ENCODE measurements around the gene CREBRF. TPM values are rescaled to one million over a fixed set of nuclear protein-coding genes. Genes with fewer than 3 reads are reported as not detected.
A peak's percentile ranks its signal among the peaks of the same experiment; 100 is the strongest.
"Not testable (repeated sequence)": the region's sequence is repeated elsewhere in the genome, so short reads cannot be mapped to it uniquely, and the experiment has no call there.

The CREBRF gene
- polyA plus RNA-seq (ENCODE audit: low read depth in 6 of 6), result 10 to 100 TPM; 60.6 to 97.0 (median 77.3) TPM

- Mint-ChIP-seq H3K9me3 (no peaks in the 10 kb centered on the region), H3K4me3 (peak within 1 kb of the TSS; percentile 80 to 99 (median 96)), H3K27me3 (peaks cover 0 to 15% (median 0%) of the 10 kb centered on the region in 3 donors), H3K27ac (peak within 1 kb of the TSS; percentile 90 to 99 (median 98)), H3K4me1 (peaks cover 19 to 33% (median 21%) of the 10 kb centered on the region in 3 donors), H3K36me3 (no peaks in the 10 kb centered on the region)
- DNase-seq (peak; percentile 100), ATAC-seq (ENCODE audit: low read depth in 2 of 2) (peak; percentile 63 to 65)
These were observed at the start of gene CREBRF for GRCh38 chr5:173055983-173056782. TSS of gene CREBRF (plus strand) at chr5:173056352. CDS start at chr5:173080776, 24,424 bp downstream.

GRCh38 chr5:173010021-173010420, 46.1 kb upstream of the CREBRF start:
- Mint-ChIP-seq H3K4me3 (peak overlapping the region in 3 of 8 donors; percentile 9 to 46 (median 26)), H3K27me3 (no peaks in the 10 kb centered on the region), H3K36me3 (peaks cover 0 to 7% of the 10 kb centered on the region in 2 donors), H3K9me3 (no peaks in the 10 kb centered on the region), H3K4me1 (peaks cover 38 to 68% (median 64%) of the 10 kb centered on the region in 3 donors), H3K27ac (peak overlapping the region in 5 of 6 donors; percentile 30 to 81 (median 64))
- DNase-seq (no peak), ATAC-seq (ENCODE audit: low read depth in 2 of 2) (no peak)

- Mint-ChIP-seq H3K9me3 (no peaks in the 10 kb centered on the region), H3K27ac (peak overlapping the region in 4 of 6 donors; percentile 47 to 81 (median 77)), H3K27me3 (no peaks in the 10 kb centered on the region), H3K4me3 (peak overlapping the region in 1 of 8 donors; percentile 30), H3K36me3 (peaks cover 0 to 7% of the 10 kb centered on the region in 2 donors), H3K4me1 (peaks cover 33 to 69% (median 62%) of the 10 kb centered on the region in 3 donors)
- DNase-seq (no peak), ATAC-seq (ENCODE audit: low read depth in 2 of 2) (no peak)
These were observed 45.3 kb upstream of the CREBRF start for GRCh38 chr5:173010547-173011464.

GRCh38 chr5:173011566-173011965, 44.6 kb upstream of the CREBRF start:
- no peak for ATAC-seq (ENCODE audit: low read depth in 2 of 2)
- Mint-ChIP-seq H3K4me3 (no peak overlapping the region), H3K4me1 (peaks cover 39 to 70% (median 62%) of the 10 kb centered on the region in 3 donors), H3K27ac (peak overlapping the region in 3 of 6 donors; percentile 30 to 86 (median 47)), H3K27me3 (no peaks in the 10 kb centered on the region), H3K36me3 (peaks cover 0 to 7% of the 10 kb centered on the region in 2 donors), H3K9me3 (no peaks in the 10 kb centered on the region)
- no peak for DNase-seq

GRCh38 chr5:173012882-173013281, 43.3 kb upstream of the CREBRF start:
- peaks cover 0 to 7% of the 10 kb centered on the region in 2 donors for H3K36me3 Mint-ChIP-seq
- DNase-seq (no peak), ATAC-seq (ENCODE audit: low read depth in 2 of 2) (no peak)
- no peaks in the 10 kb centered on the region for H3K9me3 Mint-ChIP-seq
- no peaks in the 10 kb centered on the region for H3K27me3 Mint-ChIP-seq
- no peak overlapping the region for H3K4me3 Mint-ChIP-seq
- H3K4me1 Mint-ChIP-seq, result peaks cover 34 to 65% (median 58%) of the 10 kb centered on the region in 3 donors
- H3K27ac Mint-ChIP-seq, result peak overlapping the region in 2 of 6 donors; percentile 30 to 47

- no peak overlapping the region for H3K4me3 Mint-ChIP-seq
- ATAC-seq (ENCODE audit: low read depth in 2 of 2), result no peak
- H3K36me3 Mint-ChIP-seq, result peaks cover 0 to 7% of the 10 kb centered on the region in 2 donors
- no peaks in the 10 kb centered on the region for H3K27me3 Mint-ChIP-seq
- DNase-seq, result no peak
- no peaks in the 10 kb centered on the region for H3K9me3 Mint-ChIP-seq
- H3K27ac Mint-ChIP-seq, result peak overlapping the region in 1 of 6 donors; percentile 15
- H3K4me1 Mint-ChIP-seq, result peaks cover 39 to 58% (median 58%) of the 10 kb centered on the region in 3 donors
These were observed 41.5 kb upstream of the CREBRF start for GRCh38 chr5:173014671-173015070.

- DNase-seq, result no peak
- peaks cover 36 to 53% (median 52%) of the 10 kb centered on the region in 3 donors for H3K4me1 Mint-ChIP-seq
- no peak overlapping the region for H3K4me3 Mint-ChIP-seq
- no peaks in the 10 kb centered on the region for H3K27me3 Mint-ChIP-seq
- H3K36me3 Mint-ChIP-seq, result peaks cover 0 to 5% of the 10 kb centered on the region in 2 donors
- H3K9me3 Mint-ChIP-seq, result no peaks in the 10 kb centered on the region
- peak overlapping the region in 2 of 6 donors; percentile 57 to 72 for H3K27ac Mint-ChIP-seq
- no peak for ATAC-seq (ENCODE audit: low read depth in 2 of 2)
These were observed 41.0 kb upstream of the CREBRF start for GRCh38 chr5:173015192-173015591.

- peaks cover 33 to 46% (median 46%) of the 10 kb centered on the region in 3 donors for H3K4me1 Mint-ChIP-seq
- H3K27ac Mint-ChIP-seq, result peak overlapping the region in 3 of 6 donors; percentile 39 to 80 (median 57)
- ATAC-seq (ENCODE audit: low read depth in 2 of 2) (no peak), DNase-seq (no peak)
- no peaks in the 10 kb centered on the region for H3K9me3 Mint-ChIP-seq
- no peaks in the 10 kb centered on the region for H3K27me3 Mint-ChIP-seq
- H3K36me3 Mint-ChIP-seq, result peaks cover 0 to 2% of the 10 kb centered on the region in 2 donors
- no peak overlapping the region for H3K4me3 Mint-ChIP-seq
These were observed 40.3 kb upstream of the CREBRF start for GRCh38 chr5:173015598-173016455.

- Mint-ChIP-seq H3K9me3 (no peaks in the 10 kb centered on the region), H3K4me1 (peaks cover 31 to 41% (median 40%) of the 10 kb centered on the region in 3 donors), H3K36me3 (peaks cover 0 to 8% of the 10 kb centered on the region in 2 donors), H3K4me3 (no peak overlapping the region), H3K27me3 (no peaks in the 10 kb centered on the region), H3K27ac (peak overlapping the region in 3 of 6 donors; percentile 26 to 51 (median 39))
- DNase-seq (no peak), ATAC-seq (ENCODE audit: low read depth in 2 of 2) (no peak)
These were observed 39.5 kb upstream of the CREBRF start for GRCh38 chr5:173016598-173017046.

GRCh38 chr5:173017087-173017486, 39.1 kb upstream of the CREBRF start:
- Mint-ChIP-seq H3K4me1 (peaks cover 29 to 39% (median 35%) of the 10 kb centered on the region in 3 donors), H3K27ac (peak overlapping the region in 4 of 6 donors; percentile 26 to 66 (median 36))
- DNase-seq; H3K4me3 Mint-ChIP-seq; H3K36me3 Mint-ChIP-seq; ATAC-seq (ENCODE audit: low read depth in 2 of 2); H3K9me3 Mint-ChIP-seq; H3K27me3 Mint-ChIP-seq: not testable (repeated sequence)

- Mint-ChIP-seq H3K36me3 (peaks cover 0 to 8% of the 10 kb centered on the region in 2 donors), H3K4me3 (no peak overlapping the region), H3K4me1 (peaks cover 29 to 35% (median 32%) of the 10 kb centered on the region in 3 donors), H3K27ac (peak overlapping the region in 3 of 6 donors; percentile 7 to 82 (median 7)), H3K9me3 (no peaks in the 10 kb centered on the region), H3K27me3 (no peaks in the 10 kb centered on the region)
- ATAC-seq (ENCODE audit: low read depth in 2 of 2), result no peak
- DNase-seq, result no peak
These were observed 37.8 kb upstream of the CREBRF start for GRCh38 chr5:173018358-173018757.

GRCh38 chr5:173020154-173020581, 36.0 kb upstream of the CREBRF start:
- H3K36me3 Mint-ChIP-seq, result peaks cover 0 to 8% of the 10 kb centered on the region in 2 donors
- DNase-seq, result no peak
- H3K9me3 Mint-ChIP-seq, result no peaks in the 10 kb centered on the region
- ATAC-seq (ENCODE audit: low read depth in 2 of 2), result no peak
- peaks cover 24 to 36% (median 30%) of the 10 kb centered on the region in 3 donors for H3K4me1 Mint-ChIP-seq
- H3K27ac Mint-ChIP-seq, result peak overlapping the region in 1 of 6 donors; percentile 37
- H3K4me3 Mint-ChIP-seq, result no peak overlapping the region
- no peaks in the 10 kb centered on the region for H3K27me3 Mint-ChIP-seq
